KMS-11 (cell line): Measurements from ENCODE around the gene BEGAIN.

Experiments used
- H2AFZ ChIP-seq: fragments of 200-600 bp; sonication (generic); 2 replicates; pipeline ENCODE4 v1.6.1; 2016; ENCODE audit warnings: antibody characterized with exemption, mixed run types, low read depth
- H3K27ac ChIP-seq: fragments of 200-600 bp; sonication (generic); 2 replicates; pipeline ENCODE4 v1.6.1; 2016; ENCODE audit warnings: mild to moderate bottlenecking, mixed run types
- H3K27me3 ChIP-seq: fragments of 200-600 bp; sonication (generic); 2 replicates; pipeline ENCODE4 v1.6.1; 2017; ENCODE audit warnings: mild to moderate bottlenecking, low read depth, mixed run types, moderate library complexity; ENCODE audit not compliant: insufficient read depth
- H3K36me3 ChIP-seq: fragments of 200-600 bp; sonication (generic); 2 replicates; pipeline ENCODE4 v1.6.1; 2017; ENCODE audit warnings: mild to moderate bottlenecking, mixed run types; ENCODE audit not compliant: insufficient read depth
- H3K4me1 ChIP-seq: fragments of 200-600 bp; sonication (generic); 2 replicates; pipeline ENCODE4 v1.6.1; 2016; ENCODE audit warnings: mild to moderate bottlenecking, low read depth, mixed run types; ENCODE audit not compliant: poor library complexity, severe bottlenecking
- H3K4me2 ChIP-seq: fragments of 200-600 bp; sonication (generic); 2 replicates; pipeline ENCODE4 v1.7.0; 2016; ENCODE audit warnings: mild to moderate bottlenecking, mixed run types
- H3K4me3 ChIP-seq: fragments of 200-600 bp; sonication (generic); IDR thresholded peaks from 2 replicates; pipeline ENCODE4 v1.6.1; 2017; ENCODE audit warnings: low read depth, low read length, mixed read lengths; ENCODE audit not compliant: insufficient read depth
- H3K79me2 ChIP-seq: fragments of 200-600 bp; sonication (generic); 2 replicates; pipeline ENCODE4 v1.6.1; 2016; ENCODE audit warnings: low read depth, mixed run types; ENCODE audit not compliant: insufficient read depth
- H3K9ac ChIP-seq: fragments of 200-600 bp; sonication (generic); 2 replicates; pipeline ENCODE4 v1.6.1; 2016; ENCODE audit warnings: mild to moderate bottlenecking, mixed run types
- H4K20me1 ChIP-seq: fragments of 200-600 bp; sonication (generic); 2 replicates; pipeline ENCODE4 v1.6.1; 2016; ENCODE audit warnings: mild to moderate bottlenecking, mixed run types; ENCODE audit not compliant: insufficient read depth
- CTCF ChIP-seq: fragments of 200-600 bp; sonication (generic); conservative IDR thresholded peaks from 2 replicates; pipeline ENCODE4 v1.6.1; 2017; ENCODE audit warnings: low read depth, mild to moderate bottlenecking, antibody characterized with exemption, low read length, moderate library complexity, mixed read lengths

BEGAIN gene

DNA sequence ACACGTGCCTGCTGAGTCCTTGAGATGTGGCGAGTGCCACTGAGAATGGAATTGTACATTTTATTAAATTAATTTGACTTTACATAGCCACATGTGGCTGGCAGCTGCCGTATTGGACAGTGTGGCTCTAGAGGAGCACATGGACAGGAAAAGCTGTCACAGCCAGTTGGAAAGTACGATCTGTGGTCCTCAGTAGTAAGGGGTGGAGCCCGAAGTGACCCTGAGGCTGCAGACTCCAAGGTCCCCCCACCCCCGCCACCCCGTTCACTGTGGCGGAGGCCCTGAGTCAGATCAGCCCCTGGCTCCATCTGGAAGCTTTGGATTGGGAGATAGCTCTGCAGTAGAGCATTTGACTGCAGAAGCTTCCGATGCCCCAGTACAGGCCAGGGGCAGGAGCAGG is 25.8 kb upstream of the BEGAIN start:
- H3K4me1 ChIP-seq = no peaks in the 10 kb centered on the region
- H3K4me2 ChIP-seq = no peak overlapping the region
- no peak overlapping the region for H3K4me3 ChIP-seq
- H3K36me3 ChIP-seq = no peaks in the 10 kb centered on the region
- no peak overlapping the region for H3K9ac ChIP-seq
- no peaks in the 10 kb centered on the region for H3K79me2 ChIP-seq
- H2AFZ ChIP-seq = no peak overlapping the region
- no peak for TF ChIP-seq CTCF
- H4K20me1 ChIP-seq = no peaks in the 10 kb centered on the region
- H3K27me3 ChIP-seq = peaks cover 33% of the 10 kb centered on the region
- H3K27ac ChIP-seq = no peak overlapping the region

GRCh38 chr14:100611811-100612480 is 24.7 kb upstream of the BEGAIN start:
- Histone ChIP-seq H3K36me3 (no peaks in the 10 kb centered on the region), H3K9ac (no peak overlapping the region), H3K4me3 (no peak overlapping the region), H2AFZ (no peak overlapping the region), H3K27me3 (peaks cover 31% of the 10 kb centered on the region), H3K4me2 (no peak overlapping the region), H3K27ac (no peak overlapping the region), H3K4me1 (no peaks in the 10 kb centered on the region), H4K20me1 (no peaks in the 10 kb centered on the region), H3K79me2 (no peaks in the 10 kb centered on the region)
- TF ChIP-seq CTCF = no peak

- no peak overlapping the region for H3K4me3 ChIP-seq
- TF ChIP-seq CTCF = no peak
- H3K36me3 ChIP-seq = no peaks in the 10 kb centered on the region
- no peaks in the 10 kb centered on the region for H4K20me1 ChIP-seq
- no peaks in the 10 kb centered on the region for H3K4me1 ChIP-seq
- H3K27ac ChIP-seq = no peak overlapping the region
- H3K4me2 ChIP-seq = no peak overlapping the region
- no peak overlapping the region for H2AFZ ChIP-seq
- no peak overlapping the region for H3K9ac ChIP-seq
- no peaks in the 10 kb centered on the region for H3K79me2 ChIP-seq
- H3K27me3 ChIP-seq = peaks cover 33% of the 10 kb centered on the region
Measured at GRCh38 chr14:100610511-100611217, 23.4 kb upstream of the BEGAIN start.

- no peak overlapping the region for H2AFZ ChIP-seq
- H3K9ac ChIP-seq = no peak overlapping the region
- peaks cover 35% of the 10 kb centered on the region for H3K27me3 ChIP-seq
- H3K4me3 ChIP-seq = no peak overlapping the region
- H3K79me2 ChIP-seq = no peaks in the 10 kb centered on the region
- H4K20me1 ChIP-seq = no peaks in the 10 kb centered on the region
- no peaks in the 10 kb centered on the region for H3K4me1 ChIP-seq
- no peak overlapping the region for H3K4me2 ChIP-seq
- TF ChIP-seq CTCF = no peak
- H3K36me3 ChIP-seq = no peaks in the 10 kb centered on the region
- no peak overlapping the region for H3K27ac ChIP-seq
Measured at GRCh38 chr14:100609941-100610391, 22.7 kb upstream of the BEGAIN start.
